ENCODE data around the gene CLDN6.

DNA sequence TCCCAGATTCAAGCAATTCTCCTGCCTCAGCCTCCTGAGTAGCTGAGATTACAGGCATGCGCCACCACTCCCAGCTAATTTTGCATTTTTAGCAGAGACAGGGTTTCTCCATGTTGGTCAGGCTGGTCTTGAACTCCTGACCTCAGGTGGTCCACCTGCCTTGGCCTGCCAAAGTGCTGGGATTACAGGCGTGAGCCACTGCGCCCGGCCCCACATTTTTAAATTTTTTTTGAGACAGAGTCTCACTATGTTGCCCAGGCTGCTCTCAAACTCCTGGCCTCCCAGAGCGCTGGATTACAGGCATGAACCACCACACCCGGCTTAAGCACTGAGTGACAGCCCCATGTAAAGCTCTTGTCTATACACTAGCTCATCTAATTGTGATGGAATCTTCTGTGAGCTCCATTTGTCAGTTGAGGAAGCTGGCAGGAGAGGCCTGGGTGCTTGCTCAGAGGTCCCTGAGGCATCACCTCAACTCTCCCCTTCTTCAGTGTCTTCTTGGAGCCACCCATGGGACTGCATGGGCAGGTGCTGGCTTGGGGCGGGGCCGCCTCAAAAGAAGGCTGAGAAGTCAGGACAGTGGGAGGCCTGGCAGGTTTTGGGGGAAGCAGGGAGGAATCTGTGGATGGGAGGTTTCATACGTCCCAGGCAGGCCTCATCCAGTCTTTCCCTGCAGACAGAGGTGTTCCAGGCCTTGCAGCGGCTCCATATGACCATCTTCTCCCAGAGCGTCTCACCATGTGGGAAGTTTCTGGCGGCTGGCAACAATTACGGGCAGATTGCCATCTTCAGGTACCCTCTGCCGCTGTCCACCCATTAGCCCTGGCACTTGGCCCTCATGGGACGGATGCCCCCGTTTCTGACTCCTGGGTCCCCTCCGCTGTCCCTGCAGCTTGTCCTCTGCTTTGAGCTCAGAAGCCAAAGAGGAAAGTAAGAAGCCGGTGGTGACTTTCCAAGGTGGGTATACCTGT is 7.3 kb upstream of the CLDN6 start:
- TF ChIP-seq RARB (CRISPR knock-in tag; IDR thresholded peaks at IDR 0.05) (no peak), TOX (CRISPR knock-in tag; IDR thresholded peaks at IDR 0.05; ENCODE audit: borderline replicate concordance) (no peak), CSDC2 (CRISPR knock-in tag; IDR thresholded peaks at IDR 0.05) (no peak), ZNF70 (CRISPR knock-in tag; IDR thresholded peaks at IDR 0.05) (no peak), ZC3H10 (CRISPR knock-in tag; IDR thresholded peaks at IDR 0.05) (no peak), ZNF565 (CRISPR knock-in tag; conservative IDR thresholded peaks at IDR 0.05; ENCODE audit: low read depth) (no peak)
- TF ChIP-seq, protein P1, sequence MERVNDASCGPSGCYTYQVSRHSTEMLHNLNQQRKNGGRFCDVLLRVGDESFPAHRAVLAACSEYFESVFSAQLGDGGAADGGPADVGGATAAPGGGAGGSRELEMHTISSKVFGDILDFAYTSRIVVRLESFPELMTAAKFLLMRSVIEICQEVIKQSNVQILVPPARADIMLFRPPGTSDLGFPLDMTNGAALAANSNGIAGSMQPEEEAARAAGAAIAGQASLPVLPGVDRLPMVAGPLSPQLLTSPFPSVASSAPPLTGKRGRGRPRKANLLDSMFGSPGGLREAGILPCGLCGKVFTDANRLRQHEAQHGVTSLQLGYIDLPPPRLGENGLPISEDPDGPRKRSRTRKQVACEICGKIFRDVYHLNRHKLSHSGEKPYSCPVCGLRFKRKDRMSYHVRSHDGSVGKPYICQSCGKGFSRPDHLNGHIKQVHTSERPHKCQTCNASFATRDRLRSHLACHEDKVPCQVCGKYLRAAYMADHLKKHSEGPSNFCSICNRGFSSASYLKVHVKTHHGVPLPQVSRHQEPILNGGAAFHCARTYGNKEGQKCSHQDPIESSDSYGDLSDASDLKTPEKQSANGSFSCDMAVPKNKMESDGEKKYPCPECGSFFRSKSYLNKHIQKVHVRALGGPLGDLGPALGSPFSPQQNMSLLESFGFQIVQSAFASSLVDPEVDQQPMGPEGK (CRISPR knock-in tag; IDR thresholded peaks at IDR 0.05; ENCODE audit: borderline replicate concordance), result no peak
- TF ChIP-seq, protein P2, sequence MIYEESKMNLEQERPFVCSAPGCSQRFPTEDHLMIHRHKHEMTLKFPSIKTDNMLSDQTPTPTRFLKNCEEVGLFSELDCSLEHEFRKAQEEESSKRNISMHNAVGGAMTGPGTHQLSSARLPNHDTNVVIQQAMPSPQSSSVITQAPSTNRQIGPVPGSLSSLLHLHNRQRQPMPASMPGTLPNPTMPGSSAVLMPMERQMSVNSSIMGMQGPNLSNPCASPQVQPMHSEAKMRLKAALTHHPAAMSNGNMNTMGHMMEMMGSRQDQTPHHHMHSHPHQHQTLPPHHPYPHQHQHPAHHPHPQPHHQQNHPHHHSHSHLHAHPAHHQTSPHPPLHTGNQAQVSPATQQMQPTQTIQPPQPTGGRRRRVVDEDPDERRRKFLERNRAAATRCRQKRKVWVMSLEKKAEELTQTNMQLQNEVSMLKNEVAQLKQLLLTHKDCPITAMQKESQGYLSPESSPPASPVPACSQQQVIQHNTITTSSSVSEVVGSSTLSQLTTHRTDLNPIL (CRISPR knock-in tag; IDR thresholded peaks at IDR 0.05; ENCODE audit: low read depth), result no peak
- TF ChIP-seq, protein P3, sequence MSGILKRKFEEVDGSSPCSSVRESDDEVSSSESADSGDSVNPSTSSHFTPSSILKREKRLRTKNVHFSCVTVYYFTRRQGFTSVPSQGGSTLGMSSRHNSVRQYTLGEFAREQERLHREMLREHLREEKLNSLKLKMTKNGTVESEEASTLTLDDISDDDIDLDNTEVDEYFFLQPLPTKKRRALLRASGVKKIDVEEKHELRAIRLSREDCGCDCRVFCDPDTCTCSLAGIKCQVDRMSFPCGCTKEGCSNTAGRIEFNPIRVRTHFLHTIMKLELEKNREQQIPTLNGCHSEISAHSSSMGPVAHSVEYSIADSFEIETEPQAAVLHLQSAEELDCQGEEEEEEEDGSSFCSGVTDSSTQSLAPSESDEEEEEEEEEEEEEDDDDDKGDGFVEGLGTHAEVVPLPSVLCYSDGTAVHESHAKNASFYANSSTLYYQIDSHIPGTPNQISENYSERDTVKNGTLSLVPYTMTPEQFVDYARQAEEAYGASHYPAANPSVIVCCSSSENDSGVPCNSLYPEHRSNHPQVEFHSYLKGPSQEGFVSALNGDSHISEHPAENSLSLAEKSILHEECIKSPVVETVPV (CRISPR knock-in tag; IDR thresholded peaks at IDR 0.05), result no peak
- TF ChIP-seq, protein P4, sequence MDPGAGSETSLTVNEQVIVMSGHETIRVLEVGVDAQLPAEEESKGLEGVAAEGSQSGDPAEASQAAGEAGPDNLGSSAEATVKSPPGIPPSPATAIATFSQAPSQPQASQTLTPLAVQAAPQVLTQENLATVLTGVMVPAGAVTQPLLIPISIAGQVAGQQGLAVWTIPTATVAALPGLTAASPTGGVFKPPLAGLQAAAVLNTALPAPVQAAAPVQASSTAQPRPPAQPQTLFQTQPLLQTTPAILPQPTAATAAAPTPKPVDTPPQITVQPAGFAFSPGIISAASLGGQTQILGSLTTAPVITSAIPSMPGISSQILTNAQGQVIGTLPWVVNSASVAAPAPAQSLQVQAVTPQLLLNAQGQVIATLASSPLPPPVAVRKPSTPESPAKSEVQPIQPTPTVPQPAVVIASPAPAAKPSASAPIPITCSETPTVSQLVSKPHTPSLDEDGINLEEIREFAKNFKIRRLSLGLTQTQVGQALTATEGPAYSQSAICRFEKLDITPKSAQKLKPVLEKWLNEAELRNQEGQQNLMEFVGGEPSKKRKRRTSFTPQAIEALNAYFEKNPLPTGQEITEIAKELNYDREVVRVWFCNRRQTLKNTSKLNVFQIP (CRISPR knock-in tag; IDR thresholded peaks at IDR 0.05; ENCODE audit: borderline replicate concordance, low read depth), result no peak
- TF ChIP-seq, protein P5, sequence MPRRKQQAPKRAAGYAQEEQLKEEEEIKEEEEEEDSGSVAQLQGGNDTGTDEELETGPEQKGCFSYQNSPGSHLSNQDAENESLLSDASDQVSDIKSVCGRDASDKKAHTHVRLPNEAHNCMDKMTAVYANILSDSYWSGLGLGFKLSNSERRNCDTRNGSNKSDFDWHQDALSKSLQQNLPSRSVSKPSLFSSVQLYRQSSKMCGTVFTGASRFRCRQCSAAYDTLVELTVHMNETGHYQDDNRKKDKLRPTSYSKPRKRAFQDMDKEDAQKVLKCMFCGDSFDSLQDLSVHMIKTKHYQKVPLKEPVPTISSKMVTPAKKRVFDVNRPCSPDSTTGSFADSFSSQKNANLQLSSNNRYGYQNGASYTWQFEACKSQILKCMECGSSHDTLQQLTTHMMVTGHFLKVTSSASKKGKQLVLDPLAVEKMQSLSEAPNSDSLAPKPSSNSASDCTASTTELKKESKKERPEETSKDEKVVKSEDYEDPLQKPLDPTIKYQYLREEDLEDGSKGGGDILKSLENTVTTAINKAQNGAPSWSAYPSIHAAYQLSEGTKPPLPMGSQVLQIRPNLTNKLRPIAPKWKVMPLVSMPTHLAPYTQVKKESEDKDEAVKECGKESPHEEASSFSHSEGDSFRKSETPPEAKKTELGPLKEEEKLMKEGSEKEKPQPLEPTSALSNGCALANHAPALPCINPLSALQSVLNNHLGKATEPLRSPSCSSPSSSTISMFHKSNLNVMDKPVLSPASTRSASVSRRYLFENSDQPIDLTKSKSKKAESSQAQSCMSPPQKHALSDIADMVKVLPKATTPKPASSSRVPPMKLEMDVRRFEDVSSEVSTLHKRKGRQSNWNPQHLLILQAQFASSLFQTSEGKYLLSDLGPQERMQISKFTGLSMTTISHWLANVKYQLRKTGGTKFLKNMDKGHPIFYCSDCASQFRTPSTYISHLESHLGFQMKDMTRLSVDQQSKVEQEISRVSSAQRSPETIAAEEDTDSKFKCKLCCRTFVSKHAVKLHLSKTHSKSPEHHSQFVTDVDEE (CRISPR knock-in tag; IDR thresholded peaks at IDR 0.05), result no peak
